ENCODE measurements around the gene FAXDC2. TPM values are rescaled to one million over a fixed set of nuclear protein-coding genes. Genes with fewer than 3 reads are reported as not detected.
A peak's percentile ranks its signal among the peaks of the same experiment; 100 is the strongest.

The FAXDC2 gene
- total and polyA plus RNA-seq, 2 of the 13 experiments (the other 11 are each of a cell fraction or from before 2014, with no cell fraction given): 4.7 to 58.8 TPM

GRCh38 chr5:154850255-154851062 lies at the start of gene FAXDC2 (continued):
- TF ChIP-seq PHF20 (CRISPR knock-in tag; IDR thresholded peaks at IDR 0.05) (no peak), ARNT2 (CRISPR knock-in tag; IDR thresholded peaks at IDR 0.05; ENCODE audit: low read depth) (no peak), SP2 (CRISPR knock-in tag; IDR thresholded peaks at IDR 0.05) (no peak), ZNF512B (CRISPR knock-in tag; IDR thresholded peaks at IDR 0.05; ENCODE audit: borderline replicate concordance) (no peak), ETV6 (CRISPR knock-in tag; conservative IDR thresholded peaks at IDR 0.05) (no peak), KLF6 (CRISPR knock-in tag; IDR thresholded peaks at IDR 0.05) (no peak), NCOR1 (IDR thresholded peaks at IDR 0.05; ENCODE audit: borderline replicate concordance, low read length) (no peak), KLF13 (CRISPR knock-in tag; IDR thresholded peaks at IDR 0.05) (no peak), SRSF9 (IDR thresholded peaks at IDR 0.05; ENCODE audit: borderline replicate concordance, insufficient read depth, low read depth, low read length, poor library complexity, severe bottlenecking) (no peak), KLF15 (CRISPR knock-in tag; IDR thresholded peaks at IDR 0.05; ENCODE audit: borderline replicate concordance) (0 out of 2 replicates have a peak, but pooled peaks have one; percentile 46), ELF3 (CRISPR knock-in tag; IDR thresholded peaks at IDR 0.05) (peak; percentile 41; the same call in 1 of the 2 replicates), ZSCAN22 (CRISPR knock-in tag; IDR thresholded peaks at IDR 0.05) (no peak), SRSF4 (IDR thresholded peaks at IDR 0.05; ENCODE audit: low read depth, low read length, poor library complexity, severe bottlenecking) (no peak), MYC (CRISPR knock-in tag; IDR thresholded peaks at IDR 0.05; ENCODE audit: borderline replicate concordance) (peak; percentile 27; the same call in 1 of the 2 replicates), SNRNP70 (IDR thresholded peaks at IDR 0.05; ENCODE audit: low read depth, low read length) (no peak)
- TF ChIP-seq, protein P1, sequence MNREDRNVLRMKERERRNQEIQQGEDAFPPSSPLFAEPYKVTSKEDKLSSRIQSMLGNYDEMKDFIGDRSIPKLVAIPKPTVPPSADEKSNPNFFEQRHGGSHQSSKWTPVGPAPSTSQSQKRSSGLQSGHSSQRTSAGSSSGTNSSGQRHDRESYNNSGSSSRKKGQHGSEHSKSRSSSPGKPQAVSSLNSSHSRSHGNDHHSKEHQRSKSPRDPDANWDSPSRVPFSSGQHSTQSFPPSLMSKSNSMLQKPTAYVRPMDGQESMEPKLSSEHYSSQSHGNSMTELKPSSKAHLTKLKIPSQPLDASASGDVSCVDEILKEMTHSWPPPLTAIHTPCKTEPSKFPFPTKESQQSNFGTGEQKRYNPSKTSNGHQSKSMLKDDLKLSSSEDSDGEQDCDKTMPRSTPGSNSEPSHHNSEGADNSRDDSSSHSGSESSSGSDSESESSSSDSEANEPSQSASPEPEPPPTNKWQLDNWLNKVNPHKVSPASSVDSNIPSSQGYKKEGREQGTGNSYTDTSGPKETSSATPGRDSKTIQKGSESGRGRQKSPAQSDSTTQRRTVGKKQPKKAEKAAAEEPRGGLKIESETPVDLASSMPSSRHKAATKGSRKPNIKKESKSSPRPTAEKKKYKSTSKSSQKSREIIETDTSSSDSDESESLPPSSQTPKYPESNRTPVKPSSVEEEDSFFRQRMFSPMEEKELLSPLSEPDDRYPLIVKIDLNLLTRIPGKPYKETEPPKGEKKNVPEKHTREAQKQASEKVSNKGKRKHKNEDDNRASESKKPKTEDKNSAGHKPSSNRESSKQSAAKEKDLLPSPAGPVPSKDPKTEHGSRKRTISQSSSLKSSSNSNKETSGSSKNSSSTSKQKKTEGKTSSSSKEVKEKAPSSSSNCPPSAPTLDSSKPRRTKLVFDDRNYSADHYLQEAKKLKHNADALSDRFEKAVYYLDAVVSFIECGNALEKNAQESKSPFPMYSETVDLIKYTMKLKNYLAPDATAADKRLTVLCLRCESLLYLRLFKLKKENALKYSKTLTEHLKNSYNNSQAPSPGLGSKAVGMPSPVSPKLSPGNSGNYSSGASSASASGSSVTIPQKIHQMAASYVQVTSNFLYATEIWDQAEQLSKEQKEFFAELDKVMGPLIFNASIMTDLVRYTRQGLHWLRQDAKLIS (CRISPR knock-in tag; IDR thresholded peaks at IDR 0.05): no peak
- TF ChIP-seq, protein P2, sequence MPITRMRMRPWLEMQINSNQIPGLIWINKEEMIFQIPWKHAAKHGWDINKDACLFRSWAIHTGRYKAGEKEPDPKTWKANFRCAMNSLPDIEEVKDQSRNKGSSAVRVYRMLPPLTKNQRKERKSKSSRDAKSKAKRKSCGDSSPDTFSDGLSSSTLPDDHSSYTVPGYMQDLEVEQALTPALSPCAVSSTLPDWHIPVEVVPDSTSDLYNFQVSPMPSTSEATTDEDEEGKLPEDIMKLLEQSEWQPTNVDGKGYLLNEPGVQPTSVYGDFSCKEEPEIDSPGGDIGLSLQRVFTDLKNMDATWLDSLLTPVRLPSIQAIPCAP (CRISPR knock-in tag; IDR thresholded peaks at IDR 0.05; ENCODE audit: low read depth): no peak
- TF ChIP-seq, protein P3, sequence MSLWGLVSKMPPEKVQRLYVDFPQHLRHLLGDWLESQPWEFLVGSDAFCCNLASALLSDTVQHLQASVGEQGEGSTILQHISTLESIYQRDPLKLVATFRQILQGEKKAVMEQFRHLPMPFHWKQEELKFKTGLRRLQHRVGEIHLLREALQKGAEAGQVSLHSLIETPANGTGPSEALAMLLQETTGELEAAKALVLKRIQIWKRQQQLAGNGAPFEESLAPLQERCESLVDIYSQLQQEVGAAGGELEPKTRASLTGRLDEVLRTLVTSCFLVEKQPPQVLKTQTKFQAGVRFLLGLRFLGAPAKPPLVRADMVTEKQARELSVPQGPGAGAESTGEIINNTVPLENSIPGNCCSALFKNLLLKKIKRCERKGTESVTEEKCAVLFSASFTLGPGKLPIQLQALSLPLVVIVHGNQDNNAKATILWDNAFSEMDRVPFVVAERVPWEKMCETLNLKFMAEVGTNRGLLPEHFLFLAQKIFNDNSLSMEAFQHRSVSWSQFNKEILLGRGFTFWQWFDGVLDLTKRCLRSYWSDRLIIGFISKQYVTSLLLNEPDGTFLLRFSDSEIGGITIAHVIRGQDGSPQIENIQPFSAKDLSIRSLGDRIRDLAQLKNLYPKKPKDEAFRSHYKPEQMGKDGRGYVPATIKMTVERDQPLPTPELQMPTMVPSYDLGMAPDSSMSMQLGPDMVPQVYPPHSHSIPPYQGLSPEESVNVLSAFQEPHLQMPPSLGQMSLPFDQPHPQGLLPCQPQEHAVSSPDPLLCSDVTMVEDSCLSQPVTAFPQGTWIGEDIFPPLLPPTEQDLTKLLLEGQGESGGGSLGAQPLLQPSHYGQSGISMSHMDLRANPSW (CRISPR knock-in tag; IDR thresholded peaks at IDR 0.05; ENCODE audit: borderline replicate concordance): no peak

All from HepG2 (cell line).